ENCODE data around the gene JAKMIP2. TPM values are rescaled to one million over a fixed set of nuclear protein-coding genes. Genes with fewer than 3 reads are reported as not detected.

The JAKMIP2 gene
- total RNA-seq, 4 donors from 2014 or later = 0.83 to 2.6 (median 1.3) TPM

- TF ChIP-seq POLR2AphosphoS5 (IDR thresholded peaks at IDR 0.05) = no peak
- no peak for TF ChIP-seq POLR2A (IDR thresholded peaks at IDR 0.05; ENCODE audit: low read depth)
- no peak for TF ChIP-seq CTCF (IDR thresholded peaks at IDR 0.05)
- no peak for TF ChIP-seq EP300 (IDR thresholded peaks at IDR 0.05)
- H3K36me3 ChIP-seq = no peaks in the 10 kb centered on the region
- intact Hi-C loops (cut with DNase I) = no loop called here
These were observed 166.1 kb downstream of the JAKMIP2 start for GRCh38 chr5:147616421-147616820.

GRCh38 chr5:147613359-147613758 is 169.2 kb downstream of the JAKMIP2 start:
- Histone ChIP-seq H3K9me3 (no peaks in the 10 kb centered on the region), H3K4me3 (no peak overlapping the region), H3K4me1 (no peaks in the 10 kb centered on the region), H3K27me3 (peaks cover 0 to 6% (median 0%) of the 10 kb centered on the region in 4 donors), H3K27ac (replicated peaks in 1 of 4) (no peak overlapping the region), H3K36me3 (no peaks in the 10 kb centered on the region)
- intact Hi-C loops (cut with DNase I) = no loop called here
- TF ChIP-seq EP300 (IDR thresholded peaks at IDR 0.05) = no peak
- no peak for TF ChIP-seq CTCF (IDR thresholded peaks at IDR 0.05)
- TF ChIP-seq POLR2AphosphoS5 (IDR thresholded peaks at IDR 0.05) = no peak
- TF ChIP-seq POLR2A (IDR thresholded peaks at IDR 0.05; ENCODE audit: low read depth) = no peak
- 67% methylated on average over 1 of the region's 1 CpG for WGBS
- DNase-seq (ENCODE audit: extremely low spot score) = no peak

More at GRCh38 chr5:147616421-147616820, 166.1 kb downstream of the JAKMIP2 start:
- Histone ChIP-seq H3K27me3 (no peaks in the 10 kb centered on the region), H3K9me3 (no peaks in the 10 kb centered on the region), H3K4me3 (no peak overlapping the region), H3K4me1 (no peaks in the 10 kb centered on the region), H3K27ac (replicated peaks in 1 of 4) (no peak overlapping the region)
- WGBS = 58% methylated on average over 1 of the region's 1 CpG
- DNase-seq (ENCODE audit: extremely low spot score) = no peak

GRCh38 chr5:147611483-147611882 is 171.0 kb downstream of the JAKMIP2 start:
- 92% methylated on average over 4 of the region's 4 CpGs for WGBS
- TF ChIP-seq POLR2AphosphoS5 (IDR thresholded peaks at IDR 0.05) (no peak), CTCF (IDR thresholded peaks at IDR 0.05) (no peak), EP300 (IDR thresholded peaks at IDR 0.05) (no peak), POLR2A (IDR thresholded peaks at IDR 0.05; ENCODE audit: low read depth) (no peak)
- H3K4me3 ChIP-seq = no peak overlapping the region

GRCh38 chr5:147610798-147611197 is 171.7 kb downstream of the JAKMIP2 start:
- Histone ChIP-seq H3K4me3 (no peak overlapping the region), H3K36me3 (no peaks in the 10 kb centered on the region), H3K9me3 (no peaks in the 10 kb centered on the region), H3K27me3 (peaks cover 0 to 6% (median 0%) of the 10 kb centered on the region in 4 donors), H3K27ac (replicated peaks in 1 of 4) (no peak overlapping the region), H3K4me1 (no peaks in the 10 kb centered on the region)
- intact Hi-C loops (cut with DNase I) = no loop called here
- 97% methylated on average over 3 of the region's 3 CpGs for WGBS
- no peak for DNase-seq (ENCODE audit: extremely low spot score)
- TF ChIP-seq POLR2AphosphoS5 (IDR thresholded peaks at IDR 0.05) = no peak
- TF ChIP-seq CTCF (IDR thresholded peaks at IDR 0.05) = no peak
- no peak for TF ChIP-seq POLR2A (IDR thresholded peaks at IDR 0.05; ENCODE audit: low read depth)
- no peak for TF ChIP-seq EP300 (IDR thresholded peaks at IDR 0.05)

More at GRCh38 chr5:147611483-147611882, 171.0 kb downstream of the JAKMIP2 start:
- Histone ChIP-seq H3K36me3 (no peaks in the 10 kb centered on the region), H3K4me1 (no peaks in the 10 kb centered on the region), H3K27ac (replicated peaks in 1 of 4) (no peak overlapping the region), H3K9me3 (no peaks in the 10 kb centered on the region), H3K27me3 (peaks cover 0 to 6% (median 0%) of the 10 kb centered on the region in 4 donors)
- DNase-seq (ENCODE audit: extremely low spot score) = no peak
- intact Hi-C loops (cut with DNase I) = no loop called here

GRCh38 chr5:147601652-147602051 is 180.9 kb downstream of the JAKMIP2 start:
- H3K4me1 ChIP-seq = no peaks in the 10 kb centered on the region
- DNase-seq (ENCODE audit: extremely low spot score) = no peak
- no peak overlapping the region for H3K4me3 ChIP-seq
- TF ChIP-seq POLR2AphosphoS5 (IDR thresholded peaks at IDR 0.05) (no peak), POLR2A (IDR thresholded peaks at IDR 0.05; ENCODE audit: low read depth) (no peak), CTCF (IDR thresholded peaks at IDR 0.05) (no peak), EP300 (IDR thresholded peaks at IDR 0.05) (no peak)
- intact Hi-C loops (cut with DNase I) = no loop called here
- no peak overlapping the region for H3K27ac ChIP-seq (replicated peaks in 1 of 4)
- 44% methylated on average over 1 of the region's 1 CpG for WGBS
- H3K36me3 ChIP-seq = no peaks in the 10 kb centered on the region
- H3K9me3 ChIP-seq = no peaks in the 10 kb centered on the region
- H3K27me3 ChIP-seq = no peaks in the 10 kb centered on the region
